Erythroblast (primary cell): ENCODE data around the gene ZDHHC11.

ENCODE experiments used
- GATA1 ChIP-seq: IDR thresholded peaks from 2 replicates; pipeline ENCODE4 v1.6.1; 2011; ENCODE audit warnings: low read depth, mild to moderate bottlenecking, control low read depth, low read length, moderate library complexity
- POLR2A ChIP-seq: IDR thresholded peaks from 2 replicates; pipeline ENCODE4 v1.6.1; 2011; ENCODE audit warnings: mild to moderate bottlenecking, low read length

- TF ChIP-seq POLR2A (no peak), GATA1 (no peak)
Observed at GRCh38 chr5:881551-881935, 30.8 kb upstream of the ZDHHC11 start.
